Keratinocyte (primary cell): ENCODE measurements around the gene PTAR1. TPM values are rescaled to one million over a fixed set of nuclear protein-coding genes. Genes with fewer than 3 reads are reported as not detected.

Experiments used
- DNase-seq: peaks from one replicate; pipeline ENCODE4 v3.0.0-alpha.2; 2011; ENCODE audit warnings: low read depth, missing footprints, low spot score
- FAIRE-seq: peaks from 2 replicates; lab custom pipeline; 2011; peaks lifted over from hg19 to GRCh38; lab: Jason Lieb, UNC
- H2AFZ ChIP-seq: 2 replicates; pipeline ENCODE4 v1.6.0; 2012; ENCODE audit warnings: low read length, control low read depth, inconsistent platforms; ENCODE audit not compliant: control insufficient read depth
- H3K27ac ChIP-seq: 2 replicates; pipeline ENCODE4 v1.5.1; 2011; ENCODE audit warnings: low read length; ENCODE audit not compliant: control insufficient read depth, insufficient read depth
- H3K27me3 ChIP-seq: 3 replicates; pipeline ENCODE4 v1.6.0; 2011; ENCODE audit warnings: low read length; ENCODE audit not compliant: control insufficient read depth, insufficient read depth; ENCODE audit errors: extremely low read depth
- H3K36me3 ChIP-seq, 2 experiments: 2 replicates in 1 of 2; 3 replicates in 1 of 2; pipeline ENCODE4 v1.5.1; 2011; ENCODE audit warnings: low read length in 2 of 2, mild to moderate bottlenecking in 1 of 2; ENCODE audit not compliant: control insufficient read depth in 2 of 2, insufficient read depth in 2 of 2; ENCODE audit errors: extremely low read depth in 1 of 2
- H3K4me1 ChIP-seq: 3 replicates; pipeline ENCODE4 v1.5.1; 2011; ENCODE audit warnings: low read length; ENCODE audit not compliant: control insufficient read depth, insufficient read depth; ENCODE audit errors: extremely low read depth
- H3K4me2 ChIP-seq: 3 replicates; pipeline ENCODE4 v1.6.0; 2011; ENCODE audit warnings: low read depth, low read length; ENCODE audit not compliant: control insufficient read depth, insufficient read depth; ENCODE audit errors: extremely low read depth
- H3K4me3 ChIP-seq, 3 experiments: fragments of 200-600 bp in 1 of 3; sonication (generic) in 1 of 3; 2 replicates in 2 of 3; 3 replicates in 1 of 3; pipeline ENCODE4 v1.5.1; 2011 to 2016; ENCODE audit warnings: low read length in 3 of 3, mild to moderate bottlenecking in 3 of 3, control low read depth in 2 of 3, inconsistent platforms in 1 of 3, low read depth in 1 of 3, mixed read lengths in 1 of 3, mixed run types in 1 of 3, moderate library complexity in 1 of 3; ENCODE audit not compliant: control insufficient read depth in 2 of 3, insufficient read depth in 2 of 3; ENCODE audit errors: extremely low read depth in 1 of 3
- H3K79me2 ChIP-seq: 2 replicates; pipeline ENCODE4 v1.6.0; 2012; ENCODE audit warnings: low read length; ENCODE audit not compliant: control insufficient read depth, insufficient read depth
- H3K9ac ChIP-seq: 3 replicates; pipeline ENCODE4 v1.6.0; 2011; ENCODE audit warnings: low read length; ENCODE audit not compliant: control insufficient read depth, insufficient read depth; ENCODE audit errors: extremely low read depth
- H3K9me1 ChIP-seq: 3 replicates; pipeline ENCODE4 v1.6.0; 2011; ENCODE audit warnings: low read length; ENCODE audit not compliant: control insufficient read depth, insufficient read depth; ENCODE audit errors: extremely low read depth
- H3K9me3 ChIP-seq: 2 replicates; pipeline ENCODE4 v1.5.1; 2012; ENCODE audit warnings: low read depth, low read length; ENCODE audit not compliant: control insufficient read depth
- H4K20me1 ChIP-seq: 3 replicates; pipeline ENCODE4 v1.6.0; 2011; ENCODE audit warnings: low read length; ENCODE audit not compliant: control insufficient read depth, insufficient read depth; ENCODE audit errors: extremely low read depth
- CTCF ChIP-seq, 3 experiments: IDR thresholded peaks in 1 of 3; conservative IDR thresholded peaks in 1 of 3; optimal IDR thresholded peaks in 1 of 3; 2 replicates in 2 of 3; 3 replicates in 1 of 3; pipeline versions ENCODE3 to v1.5.1; 2011; ENCODE audit warnings: low read length in 3 of 3, mild to moderate bottlenecking in 3 of 3, moderate library complexity in 2 of 3, control low read depth in 1 of 3, inconsistent platforms in 1 of 3; ENCODE audit not compliant: insufficient read depth in 2 of 3; ENCODE audit errors: extremely low read depth in 1 of 3
- EZH2 ChIP-seq: IDR thresholded peaks from one replicate; pipeline ENCODE4 v1.6.1; 2012; ENCODE audit warnings: inconsistent platforms, mild to moderate bottlenecking, low read length, moderate library complexity
- dilution Hi-C: fragments of 300-500 bp; cut with MboI; formaldehyde crosslinking; loops from one replicate; pipeline ENCODE4 v1.7.0; 2020; ENCODE audit warnings: low sequenced_read_pairs; ENCODE audit not compliant: extremely low pct_ligation_motif_present
- polyA plus RNA-seq, 5 experiments: library from polyadenylated mRNA; depleted of rRNA in 3 of 5; stranded (reverse) in 3 of 5; stranded (forward) in 1 of 5; unstranded in 1 of 5; fragments of >200 nt; gene quantifications; 1 replicate in 1 of 5; 2 replicates in 3 of 5; 3 replicates in 1 of 5; pipeline versions ENCODE4 v1.2.1 to v1.2.3, GENCODE V29; 2011 to 2012; ENCODE audit warnings: missing spikeins in 2 of 5, low read depth in 1 of 5, low replicate concordance in 1 of 5

PTAR1 gene
- polyA plus RNA-seq, 1 donor (not counting 4 experiments of a cell fraction or from before 2014, with no cell fraction given), result 15.5 TPM

DNA sequence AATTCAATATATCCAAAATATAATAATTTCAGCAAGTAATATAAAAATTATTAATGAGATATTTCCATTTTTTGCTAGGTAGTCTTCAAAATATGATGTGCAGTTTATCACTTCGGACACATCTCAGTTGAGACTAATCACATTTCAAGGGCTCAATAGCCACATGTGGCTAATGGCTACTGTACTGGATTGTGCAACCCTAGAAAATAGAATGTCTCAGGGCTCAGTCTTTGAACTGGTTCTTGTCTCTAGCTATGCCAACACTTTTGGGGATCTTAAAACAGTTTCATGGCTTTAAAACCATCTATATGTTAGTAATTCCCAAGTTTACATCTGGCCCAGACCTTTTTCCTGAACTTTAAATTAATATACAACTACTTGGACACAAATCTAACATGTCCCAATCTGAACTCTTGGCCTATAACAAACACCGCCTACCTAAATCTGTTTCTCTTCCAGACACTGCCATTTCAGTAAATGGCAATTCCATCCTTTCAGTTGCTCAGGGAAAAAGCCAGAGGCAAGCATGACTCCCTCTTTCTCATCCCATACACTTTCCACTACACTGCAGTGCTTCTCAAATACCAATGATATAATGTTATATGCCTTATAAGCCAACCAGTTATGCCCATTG, 18.8 kb downstream of the PTAR1 start:
- peaks cover 0 to 3% of the 10 kb centered on the region in 2 experiments for H3K36me3 ChIP-seq
- H3K9ac ChIP-seq, result no peak overlapping the region
- H3K4me3 ChIP-seq, result no peak overlapping the region
- H3K79me2 ChIP-seq, result peaks cover 5% of the 10 kb centered on the region
- dilution Hi-C loops, result no loop called here
- TF ChIP-seq EZH2 (no peak), CTCF (optimal IDR thresholded peaks at IDR 0.05 in 1 of 3, IDR thresholded peaks at IDR 0.05 in 1 of 3, conservative IDR thresholded peaks at IDR 0.05 in 1 of 3; ENCODE audit: extremely low read depth in 1 of 3, insufficient read depth in 2 of 3, low read length in 3 of 3) (no peak)
- FAIRE-seq (no peak), DNase-seq (no peak)
- H3K9me3 ChIP-seq, result no peaks in the 10 kb centered on the region
- no peaks in the 10 kb centered on the region for H3K4me1 ChIP-seq
- no peaks in the 10 kb centered on the region for H4K20me1 ChIP-seq
- H3K4me2 ChIP-seq, result no peak overlapping the region
- H3K27me3 ChIP-seq, result no peaks in the 10 kb centered on the region
- H3K27ac ChIP-seq, result no peak overlapping the region
- no peak overlapping the region for H2AFZ ChIP-seq
- no peaks in the 10 kb centered on the region for H3K9me1 ChIP-seq

DNA sequence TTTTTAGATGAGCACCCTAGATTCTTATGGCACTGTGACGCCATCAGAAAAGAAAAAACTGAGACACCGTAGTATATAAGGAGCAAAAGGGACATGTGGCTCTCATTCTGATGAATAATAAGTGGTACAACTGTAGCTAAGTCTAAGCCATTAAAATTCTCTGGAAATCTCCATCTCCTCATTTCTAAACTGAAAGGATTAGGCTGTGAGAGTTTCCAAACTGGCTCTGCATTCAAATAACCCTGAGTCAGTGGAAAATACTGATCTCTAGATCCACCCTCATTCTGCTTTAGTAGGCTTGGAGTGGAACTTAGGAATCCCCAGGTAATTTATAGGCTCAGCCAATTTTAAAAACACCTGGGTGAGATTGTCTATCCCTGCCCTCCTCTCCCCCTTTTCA, 28.5 kb downstream of the PTAR1 start:
- no peak for FAIRE-seq
- Histone ChIP-seq H3K36me3 (peaks cover 13 to 19% of the 10 kb centered on the region in 2 experiments), H3K27ac (no peak overlapping the region), H3K4me3 (no peak overlapping the region), H3K4me1 (no peaks in the 10 kb centered on the region), H3K9me1 (no peaks in the 10 kb centered on the region), H2AFZ (no peak overlapping the region), H3K9me3 (no peaks in the 10 kb centered on the region), H3K4me2 (no peak overlapping the region), H3K27me3 (no peaks in the 10 kb centered on the region), H3K79me2 (no peaks in the 10 kb centered on the region), H4K20me1 (no peaks in the 10 kb centered on the region), H3K9ac (no peak overlapping the region)
- DNase-seq, result no peak
- TF ChIP-seq CTCF (optimal IDR thresholded peaks at IDR 0.05 in 1 of 3, IDR thresholded peaks at IDR 0.05 in 1 of 3, conservative IDR thresholded peaks at IDR 0.05 in 1 of 3; ENCODE audit: extremely low read depth in 1 of 3, insufficient read depth in 2 of 3, low read length in 3 of 3), result no peak
- no peak for TF ChIP-seq EZH2
- dilution Hi-C loops, result no loop called here
